ENCODE data around the gene RAI2. TPM values are rescaled to one million over a fixed set of nuclear protein-coding genes. Genes with fewer than 3 reads are reported as not detected.

RAI2 gene
- total and polyA plus RNA-seq, 3 donors from 2014 or later: 5.7 to 13.5 (median 12.1) TPM

- no peaks in the 10 kb centered on the region for H3K4me1 ChIP-seq
- H3K9me3 ChIP-seq: no peaks in the 10 kb centered on the region
- DNase-seq: no peak
- intact Hi-C loops (cut with DNase I; ENCODE audit: low total_unique reads): no loop called here
- H3K36me3 ChIP-seq (ENCODE audit: low read depth, missing control alignments): no peaks in the 10 kb centered on the region
- no peaks in the 10 kb centered on the region for H3K27me3 ChIP-seq
- 79 to 82% methylated on average over 4 to 6 of the region's 6 CpGs for WGBS, 2 donors
- H3K4me3 ChIP-seq: no peak overlapping the region
- TF ChIP-seq POLR2A (IDR thresholded peaks at IDR 0.05): no peak
- TF ChIP-seq CTCF (IDR thresholded peaks at IDR 0.05): no peak
- no peak overlapping the region for H3K27ac ChIP-seq
Observed at GRCh38 chrX:17809984-17810383, 51.1 kb downstream of the RAI2 start.

GRCh38 chrX:17809273-17809672, 51.8 kb downstream of the RAI2 start:
- H3K36me3 ChIP-seq (ENCODE audit: low read depth, missing control alignments): no peaks in the 10 kb centered on the region
- intact Hi-C loops (cut with DNase I; ENCODE audit: low total_unique reads): no loop called here
- no peak overlapping the region for H3K27ac ChIP-seq
- TF ChIP-seq CTCF (IDR thresholded peaks at IDR 0.05) (no peak), POLR2A (IDR thresholded peaks at IDR 0.05) (no peak)
- no peaks in the 10 kb centered on the region for H3K4me1 ChIP-seq
- DNase-seq: no peak
- H3K4me3 ChIP-seq: no peak overlapping the region
- no peaks in the 10 kb centered on the region for H3K9me3 ChIP-seq
- WGBS, 2 donors: 57 to 84% methylated on average over 4 of the region's 4 CpGs
- no peaks in the 10 kb centered on the region for H3K27me3 ChIP-seq

DNA sequence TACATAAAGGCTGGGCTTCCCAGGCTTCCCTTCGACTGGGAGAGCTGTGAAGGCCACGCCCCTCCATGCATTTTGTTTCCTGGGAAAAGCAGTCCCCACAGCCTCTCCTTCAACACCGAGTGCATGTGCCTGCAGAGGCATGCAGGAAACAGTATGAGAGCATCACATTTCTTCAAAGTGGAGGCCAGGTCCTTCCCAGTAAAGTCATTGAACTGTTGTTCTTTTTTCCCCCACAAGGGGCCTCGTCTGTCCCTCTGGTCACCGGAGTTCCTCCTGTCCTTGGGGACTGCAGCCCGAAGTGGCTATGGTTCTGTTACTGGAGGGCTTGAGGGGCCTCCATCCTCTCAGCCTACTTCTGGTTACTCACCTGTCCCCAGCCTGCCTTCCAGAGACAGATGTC, 56.0 kb downstream of the RAI2 start:
- no peak overlapping the region for H3K27ac ChIP-seq
- 94% methylated on average over 6 of the region's 6 CpGs; no CpG with 5 or more reads in 1 of the 2 donors for WGBS, 2 donors
- no peaks in the 10 kb centered on the region for H3K27me3 ChIP-seq
- no peak for DNase-seq
- intact Hi-C loops (cut with DNase I; ENCODE audit: low total_unique reads): no loop called here
- H3K4me1 ChIP-seq: no peaks in the 10 kb centered on the region
- TF ChIP-seq POLR2A (IDR thresholded peaks at IDR 0.05) (no peak), CTCF (IDR thresholded peaks at IDR 0.05) (no peak)
- H3K4me3 ChIP-seq: no peak overlapping the region
- H3K36me3 ChIP-seq (ENCODE audit: low read depth, missing control alignments): no peaks in the 10 kb centered on the region
- no peaks in the 10 kb centered on the region for H3K9me3 ChIP-seq

DNA sequence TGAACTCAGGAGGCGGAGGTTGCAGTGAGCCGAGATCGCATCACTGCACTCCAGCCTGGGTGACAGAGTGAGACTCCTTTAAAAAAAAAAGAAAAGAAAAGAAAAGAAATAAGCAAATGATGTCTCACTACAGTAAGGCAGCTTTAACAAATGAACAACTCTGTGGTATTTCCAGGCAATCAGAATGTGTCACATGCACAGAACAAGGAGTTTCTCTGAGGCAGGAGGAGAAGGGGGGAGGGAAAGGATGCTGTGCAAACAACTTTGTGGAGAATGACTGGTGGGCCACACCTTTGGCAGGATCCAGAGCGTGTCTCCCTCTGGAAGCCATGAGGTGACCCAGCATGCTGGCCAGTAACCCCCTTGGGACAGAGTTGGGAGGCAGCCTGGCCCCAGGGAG, 57.6 kb downstream of the RAI2 start:
- no peak for DNase-seq
- no peak overlapping the region for H3K27ac ChIP-seq
- no peaks in the 10 kb centered on the region for H3K9me3 ChIP-seq
- 92 to 97% methylated on average over 3 of the region's 4 CpGs for WGBS, 2 donors
- intact Hi-C loops (cut with DNase I; ENCODE audit: low total_unique reads): no loop called here
- no peak overlapping the region for H3K4me3 ChIP-seq
- no peak for TF ChIP-seq POLR2A (IDR thresholded peaks at IDR 0.05)
- no peak for TF ChIP-seq CTCF (IDR thresholded peaks at IDR 0.05)
- no peaks in the 10 kb centered on the region for H3K4me1 ChIP-seq
- H3K27me3 ChIP-seq: no peaks in the 10 kb centered on the region
- no peaks in the 10 kb centered on the region for H3K36me3 ChIP-seq (ENCODE audit: low read depth, missing control alignments)

- DNase-seq: no peak
- Histone ChIP-seq H3K4me1 (no peaks in the 10 kb centered on the region), H3K4me3 (no peak overlapping the region), H3K9me3 (no peaks in the 10 kb centered on the region), H3K27ac (no peak overlapping the region), H3K36me3 (ENCODE audit: low read depth, missing control alignments) (no peaks in the 10 kb centered on the region), H3K27me3 (no peaks in the 10 kb centered on the region)
- intact Hi-C loops (cut with DNase I; ENCODE audit: low total_unique reads): no loop called here
- WGBS, 2 donors: 60 to 84% methylated on average over 1 to 7 of the region's 7 CpGs
- TF ChIP-seq CTCF (IDR thresholded peaks at IDR 0.05) (no peak), POLR2A (IDR thresholded peaks at IDR 0.05) (no peak)
Observed at GRCh38 chrX:17802756-17803155, 58.3 kb downstream of the RAI2 start.

Measured in testis (tissue), 3 donors.